OCI-LY7 (cell line): ENCODE data around the gene C6orf58.

ENCODE experiments used
- CTCF ChIP-seq: fragments of 200-600 bp; sonication (generic); conservative IDR thresholded peaks from 2 replicates; pipeline ENCODE4 v1.5.1; 2014; ENCODE audit warnings: mild to moderate bottlenecking, antibody characterized with exemption, low read length, moderate library complexity, mixed read lengths
- EZH2phosphoT487 ChIP-seq: fragments of 200-600 bp; sonication (generic); IDR thresholded peaks from 2 replicates; pipeline ENCODE4 v1.6.1; 2018; ENCODE audit warnings: low read depth, borderline replicate concordance, mild to moderate bottlenecking, mixed run types, antibody characterized with exemption, low read length, moderate library complexity, mixed read lengths

- TF ChIP-seq CTCF (no peak), EZH2phosphoT487 (no peak)
Observed at GRCh38 chr6:127576874-127577273, at the start of gene C6orf58.
